ENCODE data around the gene CRYGA. TPM values are rescaled to one million over a fixed set of nuclear protein-coding genes. Genes with fewer than 3 reads are reported as not detected.

The CRYGA gene
- total and polyA plus RNA-seq, 2 experiments from 2014 or later: not detected

DNA sequence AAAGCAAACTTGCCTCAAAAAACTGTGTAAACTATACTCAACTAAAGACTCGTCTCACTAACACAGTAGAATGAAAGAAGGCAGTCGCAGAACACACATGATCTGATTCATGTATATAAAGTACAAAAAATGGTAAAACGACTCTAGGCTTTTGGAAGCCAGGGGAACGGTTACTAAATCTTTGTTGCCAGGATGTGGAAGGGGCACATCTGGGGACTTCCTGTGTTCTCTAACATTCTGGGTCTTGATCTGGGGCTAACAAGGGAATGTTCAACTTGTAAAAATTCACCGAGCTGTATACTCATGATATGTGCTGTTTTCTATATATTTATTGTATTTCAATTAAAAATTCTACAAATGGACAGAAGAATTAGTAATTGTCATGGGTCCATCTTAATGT lies 40.8 kb upstream of the CRYGA start:
- H3K4me2 ChIP-seq (ENCODE audit: unreplicated experiment): no peak overlapping the region
- H3K79me2 ChIP-seq (ENCODE audit: insufficient read depth): no peaks in the 10 kb centered on the region
- no peak overlapping the region for H3K27ac ChIP-seq
- no peaks in the 10 kb centered on the region for H3K36me3 ChIP-seq (ENCODE audit: low read depth)
- H4K20me1 ChIP-seq (ENCODE audit: insufficient read depth): no peaks in the 10 kb centered on the region
- no peaks in the 10 kb centered on the region for H3K9me3 ChIP-seq (ENCODE audit: low read depth)
- H3F3A ChIP-seq (ENCODE audit: insufficient read depth): no peaks in the 10 kb centered on the region
- in situ Hi-C loops (cut with MboI): no loop called here
- H3K4me1 ChIP-seq (ENCODE audit: insufficient read depth): no peaks in the 10 kb centered on the region
- no peak overlapping the region for H3K4me3 ChIP-seq
- WGBS, 2 experiments (ENCODE audit: low coverage in 1 of 2, low lambda C conversion rate in 2 of 2, missing lambda C conversion rate in 2 of 2): 32 to 35% methylated on average over 5 of the region's 5 CpGs
- no peak overlapping the region for H2AFZ ChIP-seq
- TF ChIP-seq EZH2 (IDR thresholded peaks at IDR 0.05; ENCODE audit: insufficient read depth, poor library complexity, severe bottlenecking): no peak
- TF ChIP-seq EZH2phosphoT487 (IDR thresholded peaks at IDR 0.05; ENCODE audit: insufficient read depth, low read depth): no peak
- H3K9me2 ChIP-seq (ENCODE audit: insufficient read depth): no peaks in the 10 kb centered on the region
- no peaks in the 10 kb centered on the region for H3K27me3 ChIP-seq (replicated peaks; ENCODE audit: insufficient read depth)
- H3K9ac ChIP-seq: no peak overlapping the region
- DNase-seq: no peak

DNA sequence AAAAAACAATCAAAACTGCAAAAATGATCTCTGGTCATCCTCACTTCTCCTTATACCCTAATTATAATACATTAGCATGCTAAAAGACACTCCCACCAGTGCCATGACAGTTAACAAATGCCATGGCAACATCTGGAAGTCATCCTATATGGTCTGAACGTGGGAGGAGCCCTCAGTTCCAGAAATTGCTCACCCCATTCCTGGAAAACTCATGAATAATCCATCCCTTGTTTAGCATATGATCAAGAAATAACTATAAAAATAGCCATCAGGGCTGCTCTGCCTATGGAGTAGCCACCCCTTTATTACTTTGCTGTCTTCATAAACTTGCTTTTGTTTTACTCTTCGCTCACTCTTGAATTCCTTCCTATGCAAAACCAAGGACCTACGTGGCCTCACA lies 32.1 kb upstream of the CRYGA start:
- in situ Hi-C loops (cut with MboI): no loop called here
- DNase-seq: peak; percentile 35
- no peaks in the 10 kb centered on the region for H3K4me1 ChIP-seq (ENCODE audit: insufficient read depth)
- H3K79me2 ChIP-seq (ENCODE audit: insufficient read depth): no peaks in the 10 kb centered on the region
- no peaks in the 10 kb centered on the region for H3K36me3 ChIP-seq (ENCODE audit: low read depth)
- no peaks in the 10 kb centered on the region for H3K9me2 ChIP-seq (ENCODE audit: insufficient read depth)
- H3K9ac ChIP-seq: no peak overlapping the region
- TF ChIP-seq EZH2 (IDR thresholded peaks at IDR 0.05; ENCODE audit: insufficient read depth, poor library complexity, severe bottlenecking): no peak
- TF ChIP-seq EZH2phosphoT487 (IDR thresholded peaks at IDR 0.05; ENCODE audit: insufficient read depth, low read depth): no peak
- peak overlapping the region; percentile 49; the same call in 1 of the 2 replicates for H2AFZ ChIP-seq
- H3F3A ChIP-seq (ENCODE audit: insufficient read depth): no peaks in the 10 kb centered on the region
- H4K20me1 ChIP-seq (ENCODE audit: insufficient read depth): no peaks in the 10 kb centered on the region
- H3K27ac ChIP-seq: no peak overlapping the region
- H3K4me3 ChIP-seq: no peak overlapping the region
- H3K4me2 ChIP-seq (ENCODE audit: unreplicated experiment): no peak overlapping the region
- H3K9me3 ChIP-seq (ENCODE audit: low read depth): no peaks in the 10 kb centered on the region
- WGBS, 2 experiments (ENCODE audit: low coverage in 1 of 2, low lambda C conversion rate in 2 of 2, missing lambda C conversion rate in 2 of 2): 52 to 53% methylated on average over 3 of the region's 3 CpGs
- H3K27me3 ChIP-seq (replicated peaks; ENCODE audit: insufficient read depth): no peaks in the 10 kb centered on the region

DNA sequence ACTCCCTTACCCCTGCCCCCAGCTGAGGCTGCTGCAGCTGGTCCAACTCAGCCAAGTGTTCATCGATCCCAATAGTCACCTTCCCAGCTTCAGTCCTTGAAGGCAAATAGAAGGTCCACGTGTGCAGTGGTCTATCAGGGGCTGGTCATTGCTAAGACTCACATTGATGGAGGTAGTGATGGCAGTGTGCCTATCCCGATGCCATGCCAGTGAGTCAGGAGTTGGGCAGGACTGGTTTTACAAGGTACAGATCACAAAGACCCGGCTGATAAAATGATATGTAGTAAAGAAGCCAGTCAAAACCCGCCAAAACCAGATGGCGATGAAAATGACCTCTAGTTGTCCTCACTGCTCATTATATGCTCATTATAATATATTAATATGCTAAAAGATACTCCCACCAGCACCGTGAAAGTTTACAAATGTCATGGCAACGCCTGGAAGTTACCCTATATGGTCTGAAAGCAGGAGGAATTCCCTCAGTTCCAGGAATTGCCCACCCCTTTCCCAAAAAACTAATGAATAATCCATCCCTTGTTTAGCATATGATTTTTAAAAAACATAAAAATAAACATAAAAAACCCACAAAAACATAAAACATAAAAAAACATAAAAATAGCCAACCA lies 29.3 kb upstream of the CRYGA start:
- 54 to 57% methylated on average over 8 of the region's 8 CpGs for WGBS, 2 experiments (ENCODE audit: low coverage in 1 of 2, low lambda C conversion rate in 2 of 2, missing lambda C conversion rate in 2 of 2)
- H3K27me3 ChIP-seq (replicated peaks; ENCODE audit: insufficient read depth): 0 out of 2 replicates have a peak, but pooled peaks cover 4% of the 10 kb centered on the region
- no peaks in the 10 kb centered on the region for H3K79me2 ChIP-seq (ENCODE audit: insufficient read depth)
- H3K9me2 ChIP-seq (ENCODE audit: insufficient read depth): no peaks in the 10 kb centered on the region
- TF ChIP-seq EZH2phosphoT487 (IDR thresholded peaks at IDR 0.05; ENCODE audit: insufficient read depth, low read depth) (no peak), EZH2 (IDR thresholded peaks at IDR 0.05; ENCODE audit: insufficient read depth, poor library complexity, severe bottlenecking) (no peak)
- no peak overlapping the region for H3K27ac ChIP-seq
- H3K36me3 ChIP-seq (ENCODE audit: low read depth): no peaks in the 10 kb centered on the region
- no peak overlapping the region for H3K4me3 ChIP-seq
- in situ Hi-C loops (cut with MboI): no loop called here
- no peak for DNase-seq
- H4K20me1 ChIP-seq (ENCODE audit: insufficient read depth): no peaks in the 10 kb centered on the region
- no peak overlapping the region for H2AFZ ChIP-seq
- no peaks in the 10 kb centered on the region for H3K9me3 ChIP-seq (ENCODE audit: low read depth)
- H3F3A ChIP-seq (ENCODE audit: insufficient read depth): no peaks in the 10 kb centered on the region
- no peaks in the 10 kb centered on the region for H3K4me1 ChIP-seq (ENCODE audit: insufficient read depth)
- H3K4me2 ChIP-seq (ENCODE audit: unreplicated experiment): no peak overlapping the region
- no peak overlapping the region for H3K9ac ChIP-seq

DNA sequence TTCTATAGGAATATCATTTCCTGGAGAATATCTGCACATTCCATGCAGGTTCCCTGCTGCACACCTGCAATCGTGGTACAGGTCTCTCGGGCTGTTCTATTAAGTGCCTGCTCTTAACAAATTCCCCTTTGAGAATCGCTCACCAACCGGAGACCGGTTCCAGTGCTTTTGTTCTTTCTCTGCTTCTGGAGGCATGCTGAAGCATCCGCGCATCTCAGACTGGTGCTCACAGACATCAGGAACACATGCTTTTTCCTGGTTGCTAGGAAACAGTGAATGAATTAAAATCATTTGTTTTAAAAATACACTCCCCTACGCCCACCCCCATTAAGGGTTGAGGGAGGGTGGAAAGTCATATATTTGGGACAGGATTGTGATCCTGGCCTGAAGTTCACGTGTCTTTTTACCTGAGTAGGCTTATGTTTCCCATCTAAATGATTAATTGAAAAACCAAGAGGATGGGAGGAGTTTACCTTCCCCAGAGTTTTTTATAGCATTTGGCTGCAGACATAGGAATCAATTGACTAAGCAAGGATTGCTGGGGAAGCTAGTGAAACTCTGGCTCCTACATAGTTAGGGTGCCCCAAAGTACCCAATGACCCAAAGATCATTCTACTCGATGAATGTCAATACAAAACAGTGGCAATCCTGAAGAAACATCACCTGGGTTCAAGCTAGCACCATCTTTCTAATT lies 26.6 kb upstream of the CRYGA start, which contains the start of gene C2orf80:
Gene C2orf80 (minus strand): TSS at position 221 of the 694 bp plus-strand sequence. CDS start 3,044 bp downstream, outside the sequence.
- H3K4me2 ChIP-seq (ENCODE audit: unreplicated experiment): no peak within 1 kb of the TSS
- 19 to 23% methylated on average over 10 of the region's 10 CpGs for WGBS, 2 experiments (ENCODE audit: low coverage in 1 of 2, low lambda C conversion rate in 2 of 2, missing lambda C conversion rate in 2 of 2)
- H2AFZ ChIP-seq: no peak within 1 kb of the TSS
- H3K9me3 ChIP-seq (ENCODE audit: low read depth): no peaks in the 10 kb centered on the region
- peaks cover 29% of the 10 kb centered on the region for H3K27me3 ChIP-seq (replicated peaks; ENCODE audit: insufficient read depth)
- no peak for TF ChIP-seq EZH2 (IDR thresholded peaks at IDR 0.05; ENCODE audit: insufficient read depth, poor library complexity, severe bottlenecking)
- no peak for TF ChIP-seq EZH2phosphoT487 (IDR thresholded peaks at IDR 0.05; ENCODE audit: insufficient read depth, low read depth)
- no peak within 1 kb of the TSS for H3K4me3 ChIP-seq
- H3F3A ChIP-seq (ENCODE audit: insufficient read depth): no peaks in the 10 kb centered on the region
- in situ Hi-C loops (cut with MboI): no loop called here
- no peaks in the 10 kb centered on the region for H3K79me2 ChIP-seq (ENCODE audit: insufficient read depth)
- H3K9me2 ChIP-seq (ENCODE audit: insufficient read depth): no peaks in the 10 kb centered on the region
- DNase-seq: no peak
- H3K9ac ChIP-seq: no peak within 1 kb of the TSS
- no peak within 1 kb of the TSS for H3K27ac ChIP-seq
- no peaks in the 10 kb centered on the region for H3K4me1 ChIP-seq (ENCODE audit: insufficient read depth)
- H3K36me3 ChIP-seq (ENCODE audit: low read depth): no peaks in the 10 kb centered on the region
- H4K20me1 ChIP-seq (ENCODE audit: insufficient read depth): no peaks in the 10 kb centered on the region
